Bronchial epithelial cell (primary cell): Measurements from ENCODE around the gene IL2RA. TPM values are rescaled to one million over a fixed set of nuclear protein-coding genes. Genes with fewer than 3 reads are reported as not detected.

ENCODE experiments used
- DNase-seq: peaks from one replicate; pipeline ENCODE4 v3.0.0-alpha.2; 2010; ENCODE audit warnings: low read depth
- FAIRE-seq: peaks from 2 replicates; lab custom pipeline; 2011; peaks lifted over from hg19 to GRCh38; lab: Jason Lieb, UNC
- H3K27me3 ChIP-seq: 2 replicates; pipeline ENCODE4 v1.5.1; 2011; ENCODE audit warnings: low read length; ENCODE audit not compliant: control insufficient read depth, insufficient read depth
- H3K36me3 ChIP-seq: 2 replicates; pipeline ENCODE4 v1.5.1; 2011; ENCODE audit warnings: low read length; ENCODE audit not compliant: control insufficient read depth, insufficient read depth
- H3K4me3 ChIP-seq: 2 replicates; pipeline ENCODE4 v1.5.1; 2011; ENCODE audit warnings: mild to moderate bottlenecking, low read depth, low read length, control low read depth
- CTCF ChIP-seq: IDR thresholded peaks from 2 replicates; pipeline ENCODE4 v1.5.1; 2011; ENCODE audit warnings: mild to moderate bottlenecking, moderate library complexity, low read length, control low read depth, inconsistent platforms; ENCODE audit not compliant: insufficient read depth, severe bottlenecking
- total RNA-seq: library from RNA; depleted of rRNA; stranded (reverse); fragments of >200 nt; gene quantifications from 2 replicates; pipeline ENCODE4 v1.2.1, GENCODE V29; 2014

IL2RA gene
- total RNA-seq, 1 donor from 2014 or later: not detected

- H3K27me3 ChIP-seq: no peaks in the 10 kb centered on the region
- H3K36me3 ChIP-seq: no peaks in the 10 kb centered on the region
- DNase-seq (no peak), FAIRE-seq (no peak)
- no peak overlapping the region for H3K4me3 ChIP-seq
- no peak for TF ChIP-seq CTCF
These were observed 70.5 kb downstream of the IL2RA start for GRCh38 chr10:5991708-5992107.

GRCh38 chr10:5989756-5990155 is 72.4 kb downstream of the IL2RA start:
- Histone ChIP-seq H3K36me3 (no peaks in the 10 kb centered on the region), H3K27me3 (no peaks in the 10 kb centered on the region), H3K4me3 (no peak overlapping the region)
- no peak for TF ChIP-seq CTCF
- no peak for DNase-seq
- no peak for FAIRE-seq

GRCh38 chr10:5988336-5988920 is 73.7 kb downstream of the IL2RA start:
- H3K4me3 ChIP-seq: no peak overlapping the region
- H3K36me3 ChIP-seq: no peaks in the 10 kb centered on the region
- FAIRE-seq (no peak), DNase-seq (no peak)
- no peak for TF ChIP-seq CTCF
- H3K27me3 ChIP-seq: no peaks in the 10 kb centered on the region

DNA sequence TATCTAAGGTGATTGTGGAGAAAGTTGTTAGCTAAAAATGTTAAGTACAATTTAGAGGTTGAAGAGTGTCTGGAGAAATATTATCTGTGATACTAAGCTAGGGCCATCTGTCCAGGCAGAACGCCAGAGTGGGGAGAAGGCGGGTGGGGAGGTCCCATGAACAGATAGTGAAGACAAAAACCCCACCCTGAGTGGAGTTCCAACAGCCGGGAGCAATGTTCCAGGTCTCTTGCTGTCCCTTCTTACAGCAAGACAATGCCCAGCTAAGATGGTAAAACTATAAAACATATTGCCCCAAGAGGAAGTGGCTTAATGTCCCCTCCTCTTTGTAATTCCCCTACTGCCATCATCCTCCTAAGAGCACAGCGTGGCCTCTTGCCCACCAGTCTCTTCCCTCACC is 74.4 kb downstream of the IL2RA start:
- FAIRE-seq: no peak
- no peak overlapping the region for H3K4me3 ChIP-seq
- no peak for TF ChIP-seq CTCF

GRCh38 chr10:5985029-5985428 is 77.1 kb downstream of the IL2RA start:
- FAIRE-seq (no peak), DNase-seq (no peak)
- TF ChIP-seq CTCF: no peak
- no peaks in the 10 kb centered on the region for H3K36me3 ChIP-seq
- H3K27me3 ChIP-seq: no peaks in the 10 kb centered on the region
- H3K4me3 ChIP-seq: no peak overlapping the region

More for the DNA sequence above, 74.4 kb downstream of the IL2RA start:
- Histone ChIP-seq H3K36me3 (no peaks in the 10 kb centered on the region), H3K27me3 (no peaks in the 10 kb centered on the region)
- DNase-seq: no peak

DNA sequence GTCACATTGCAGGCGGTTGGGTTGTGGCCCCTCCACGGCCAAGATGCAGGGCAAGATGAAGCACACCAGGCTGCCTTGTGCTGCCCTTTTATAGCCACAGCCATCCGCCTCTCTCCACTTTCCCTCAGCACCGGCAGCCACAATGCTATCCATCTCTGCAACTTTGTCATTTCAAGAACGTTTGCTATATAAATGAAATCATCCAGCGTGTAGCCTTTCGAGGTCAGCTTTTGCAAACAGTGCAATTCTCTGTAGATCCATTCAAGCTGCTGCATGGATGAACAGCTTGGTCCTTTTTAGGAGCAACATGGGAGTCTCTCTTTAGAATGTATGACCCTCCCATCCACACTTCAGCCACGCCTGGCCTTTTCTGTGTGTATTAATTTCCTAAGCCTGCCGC is 78.4 kb downstream of the IL2RA start:
- no peaks in the 10 kb centered on the region for H3K27me3 ChIP-seq
- no peak for TF ChIP-seq CTCF
- no peak for DNase-seq
- FAIRE-seq: no peak
- H3K4me3 ChIP-seq: no peak overlapping the region
- no peaks in the 10 kb centered on the region for H3K36me3 ChIP-seq
